Astrocyte of the hippocampus (primary cell): ENCODE data around the gene NDUFAF8.

ENCODE experiments used
- DNase-seq: peaks from one replicate; pipeline ENCODE4 v3.0.0; 2011; ENCODE audit warnings: low read depth, low spot score

Gene NDUFAF8

DNA sequence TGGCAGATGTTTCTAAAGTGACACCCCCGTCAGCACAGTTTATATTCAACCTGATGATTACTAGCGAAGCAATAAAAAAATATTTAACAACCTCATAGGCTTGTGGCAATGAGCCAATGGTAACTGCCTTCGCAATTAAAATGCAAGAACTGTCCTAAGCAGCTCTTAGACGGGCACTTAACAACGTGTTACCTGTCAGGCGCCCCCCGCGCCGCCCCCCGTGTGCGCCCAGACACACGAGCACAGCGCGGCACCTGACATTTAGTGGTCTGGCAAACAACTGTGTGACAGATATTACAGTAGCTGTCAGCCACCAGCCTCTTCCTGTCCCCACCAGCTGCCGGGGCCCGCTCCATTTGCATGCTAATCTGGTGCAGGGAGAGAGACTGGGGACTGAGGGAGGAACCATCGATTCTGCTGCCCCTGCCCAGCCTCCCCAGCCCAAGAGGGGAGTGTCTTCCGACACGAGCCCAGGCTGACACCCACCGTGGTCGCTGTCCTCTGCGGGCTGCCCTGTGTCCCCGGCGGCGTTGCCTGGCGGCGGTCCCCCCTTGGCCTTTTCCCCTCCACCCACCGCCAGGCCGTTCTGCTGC is 12.7 kb downstream of the NDUFAF8 start:
- no peak for DNase-seq

DNA sequence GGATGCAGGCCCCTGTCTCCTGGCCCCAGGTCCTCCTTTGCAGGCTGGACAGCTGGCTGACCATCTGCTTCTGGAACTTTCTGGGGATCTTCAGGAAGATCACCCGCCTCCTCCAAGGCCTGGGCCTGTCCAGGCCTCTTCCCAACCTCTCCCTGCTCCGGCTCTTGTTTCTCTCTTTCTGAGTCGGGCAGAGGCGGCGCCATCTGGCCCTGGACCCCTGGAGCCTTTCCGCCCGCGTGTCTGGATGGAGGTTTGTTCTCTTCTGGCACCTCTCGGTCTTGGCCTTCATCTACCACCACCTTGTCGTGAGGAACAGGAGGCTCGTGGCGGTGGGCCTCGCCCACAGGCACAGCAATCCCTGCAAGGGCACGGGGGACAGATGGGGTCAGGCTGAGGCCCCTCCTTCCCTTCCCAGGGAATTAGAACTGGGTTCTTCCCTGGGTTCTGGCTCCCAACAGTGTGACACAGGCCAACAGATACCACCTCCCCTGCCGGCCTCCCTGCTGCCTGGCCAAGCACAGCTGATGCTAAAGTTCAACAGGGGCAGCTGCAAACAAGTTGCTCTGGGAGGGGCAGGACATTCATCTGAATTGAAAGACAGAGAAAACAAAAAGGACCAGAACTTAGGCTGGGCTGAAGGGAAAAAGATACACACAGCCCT is 13.3 kb downstream of the NDUFAF8 start:
- DNase-seq, result no peak

DNA sequence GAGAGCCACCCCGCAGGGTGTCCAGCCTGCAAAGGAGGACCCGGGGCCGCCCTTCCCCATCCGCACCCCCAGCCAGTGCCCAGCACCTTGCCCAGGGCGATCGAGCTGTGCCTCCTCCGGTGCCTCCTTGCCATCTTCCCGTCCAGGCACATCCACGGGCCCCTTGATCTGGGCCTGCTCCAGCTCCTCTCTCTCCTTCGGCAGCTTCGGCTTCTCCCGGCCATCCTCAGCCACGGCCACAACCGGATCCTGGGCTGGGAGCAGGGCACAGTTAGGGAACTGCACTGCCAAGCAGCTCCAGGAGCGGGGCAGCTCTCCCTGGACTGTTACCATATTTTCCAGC is 13.8 kb downstream of the NDUFAF8 start:
- no peak for DNase-seq

DNA sequence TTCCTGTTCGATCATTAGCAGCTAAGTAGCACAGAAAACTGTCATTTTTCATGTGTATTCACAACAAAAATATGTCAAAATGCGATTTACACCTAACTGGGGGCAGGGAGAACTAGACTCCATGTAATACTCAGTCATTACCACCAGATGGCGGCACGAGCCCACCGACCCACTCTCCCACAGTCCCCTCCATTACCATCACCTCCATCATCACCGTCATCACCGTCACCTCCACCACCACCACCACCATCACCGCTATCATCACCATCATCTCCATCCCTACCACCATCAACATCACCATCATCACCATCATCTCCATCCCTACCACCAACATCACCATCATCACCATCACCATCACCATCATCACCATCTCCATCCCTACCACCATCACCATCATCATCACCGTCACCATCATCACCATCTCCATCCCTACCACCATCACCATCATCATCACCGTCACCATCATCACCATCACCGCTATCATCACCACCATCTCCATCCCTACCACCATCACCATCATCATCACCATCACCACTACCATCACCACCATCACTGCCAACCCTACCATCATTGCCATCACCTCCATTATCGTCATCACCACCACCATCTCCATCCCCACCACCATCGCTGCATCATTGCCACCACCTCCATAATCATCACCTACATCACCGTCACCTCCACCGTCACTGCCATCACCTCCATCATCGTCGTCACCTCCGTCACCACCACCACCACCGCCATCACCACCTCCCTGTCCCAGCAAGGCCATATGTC is 14.4 kb downstream of the NDUFAF8 start:
- peak; percentile 64 for DNase-seq

GRCh38 chr17:81254955-81255717 is 16.0 kb downstream of the NDUFAF8 start:
- peak; percentile 89 for DNase-seq

DNA sequence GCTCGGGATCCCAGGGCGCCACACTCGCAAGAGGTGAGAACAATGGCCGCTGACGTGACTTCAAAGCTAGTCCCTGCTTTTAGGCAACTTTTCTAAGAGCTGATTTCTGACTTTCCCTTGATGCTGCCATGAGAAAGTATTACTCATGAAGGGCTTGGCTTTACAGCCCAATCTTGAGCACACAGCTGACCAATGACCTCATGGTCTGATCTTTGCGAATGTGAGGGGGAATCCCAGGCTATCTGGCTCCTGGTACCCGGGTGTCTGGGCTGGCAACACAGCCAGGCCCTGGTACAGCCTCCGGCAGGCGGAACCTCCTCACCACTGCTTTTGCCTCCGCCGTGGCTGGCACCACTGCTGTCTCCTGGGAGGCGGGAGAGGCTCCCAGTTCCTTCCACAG is 17.5 kb downstream of the NDUFAF8 start:
- peak; percentile 61 for DNase-seq

DNA sequence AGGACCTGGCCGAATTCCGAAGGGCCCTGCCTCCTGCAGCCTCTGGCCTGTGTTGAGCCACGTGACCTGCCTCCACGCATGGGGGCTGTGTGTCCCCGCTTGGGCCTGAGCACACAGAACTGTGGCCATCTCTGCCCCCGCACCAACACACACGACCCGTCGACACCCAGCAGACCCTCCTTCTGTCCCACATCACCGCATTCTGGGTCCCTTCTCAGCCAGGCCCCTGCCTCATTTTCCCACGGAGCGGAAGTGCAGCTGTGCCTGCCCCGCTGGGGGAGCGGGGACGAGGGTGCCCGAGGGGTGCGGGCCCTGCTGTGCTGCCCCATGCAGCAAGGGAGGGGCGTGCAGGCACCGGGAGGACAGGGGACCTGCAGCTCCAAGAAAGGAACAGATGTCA is 18.4 kb downstream of the NDUFAF8 start:
- DNase-seq, result no peak

- DNase-seq, result no peak
Measured at GRCh38 chr17:81258292-81258691, 19.2 kb downstream of the NDUFAF8 start.

DNA sequence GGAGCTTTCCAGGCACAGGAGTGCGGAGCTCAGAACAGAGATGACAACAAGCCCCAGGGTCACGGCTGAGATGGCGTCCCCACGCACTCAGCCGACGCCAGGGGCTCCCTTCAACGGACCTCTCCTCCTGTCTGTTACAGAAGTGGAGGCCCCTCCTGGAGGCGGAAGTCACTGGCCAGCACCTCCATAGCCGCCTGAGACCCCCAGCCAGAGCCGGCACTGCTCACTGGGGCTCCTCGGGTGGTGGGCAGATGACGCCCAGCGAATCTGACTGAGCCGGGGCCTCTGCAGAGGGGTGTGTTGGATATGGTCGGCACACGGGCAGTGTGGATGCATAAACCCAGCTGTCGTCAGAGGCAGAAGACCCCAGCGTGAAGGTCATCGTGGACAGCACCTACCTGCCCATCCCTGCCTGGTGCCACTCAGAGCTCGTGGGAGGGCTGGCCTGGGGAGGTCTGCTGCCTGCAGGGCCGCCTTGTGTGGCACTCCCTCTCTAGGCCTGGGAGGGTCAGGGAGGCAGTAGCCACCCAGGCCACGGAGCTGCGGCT is 20.0 kb downstream of the NDUFAF8 start:
- DNase-seq, result no peak

- DNase-seq, result no peak
Measured at GRCh38 chr17:81260171-81260570, 21.1 kb downstream of the NDUFAF8 start.

DNA sequence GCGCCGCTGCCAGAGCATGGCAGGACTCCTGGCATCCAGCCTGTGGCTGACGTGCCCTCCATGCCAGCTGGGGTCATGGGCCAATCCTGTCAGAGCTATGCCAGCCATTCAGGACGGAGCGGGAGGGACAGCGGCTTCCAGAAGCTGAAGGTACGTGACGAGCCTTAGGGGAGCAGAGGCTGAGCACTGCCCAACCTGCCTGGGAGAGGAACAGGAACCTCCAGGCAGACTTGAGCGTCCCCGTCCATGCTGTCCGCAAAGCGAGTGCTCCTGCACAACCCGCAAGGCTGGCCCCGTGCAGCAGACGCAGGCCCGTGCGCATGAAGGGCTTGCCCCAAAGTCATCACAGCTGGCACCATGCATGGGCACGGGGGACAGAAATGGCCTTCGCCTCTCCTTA is 21.5 kb downstream of the NDUFAF8 start:
- no peak for DNase-seq

- no peak for DNase-seq
Measured at GRCh38 chr17:81261096-81261495, 22.0 kb downstream of the NDUFAF8 start.

DNA sequence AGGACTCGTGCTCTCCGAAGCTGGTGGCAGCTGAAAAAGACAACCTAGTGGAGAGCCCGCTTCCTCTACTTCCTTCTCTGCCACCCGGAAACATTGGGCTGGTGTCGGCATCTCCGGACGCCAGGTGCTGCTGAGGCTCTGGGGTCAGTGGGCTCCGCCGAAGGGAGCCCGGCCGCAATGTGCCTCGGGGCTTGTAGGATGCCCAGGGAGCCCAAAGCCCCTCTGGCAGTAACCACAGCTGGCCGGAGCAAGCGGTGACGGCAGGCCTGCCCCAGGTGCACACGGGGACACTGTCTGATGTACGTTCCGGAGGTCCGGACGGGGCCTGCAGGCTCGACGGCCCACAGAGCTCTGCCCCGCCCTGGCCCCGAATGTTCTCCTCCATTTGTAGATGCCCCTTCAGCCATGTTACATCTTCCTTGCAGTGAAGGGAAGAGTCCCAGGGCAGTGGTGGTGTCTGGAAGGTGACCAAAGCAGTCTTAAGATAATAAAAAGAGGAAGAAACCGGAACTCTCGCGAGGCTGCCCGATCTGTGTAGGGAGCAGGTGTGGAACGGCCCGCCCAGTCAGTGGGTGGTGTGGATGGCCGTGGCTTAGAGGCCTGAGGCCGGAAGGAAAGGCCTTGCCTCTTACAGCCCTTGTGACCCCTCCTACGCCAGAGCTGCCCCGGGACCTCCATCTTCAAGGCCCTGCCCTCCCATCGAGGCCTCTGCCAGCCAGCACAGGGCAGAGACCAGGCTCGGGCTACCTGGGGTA is 22.6 kb downstream of the NDUFAF8 start:
- no peak for DNase-seq

DNA sequence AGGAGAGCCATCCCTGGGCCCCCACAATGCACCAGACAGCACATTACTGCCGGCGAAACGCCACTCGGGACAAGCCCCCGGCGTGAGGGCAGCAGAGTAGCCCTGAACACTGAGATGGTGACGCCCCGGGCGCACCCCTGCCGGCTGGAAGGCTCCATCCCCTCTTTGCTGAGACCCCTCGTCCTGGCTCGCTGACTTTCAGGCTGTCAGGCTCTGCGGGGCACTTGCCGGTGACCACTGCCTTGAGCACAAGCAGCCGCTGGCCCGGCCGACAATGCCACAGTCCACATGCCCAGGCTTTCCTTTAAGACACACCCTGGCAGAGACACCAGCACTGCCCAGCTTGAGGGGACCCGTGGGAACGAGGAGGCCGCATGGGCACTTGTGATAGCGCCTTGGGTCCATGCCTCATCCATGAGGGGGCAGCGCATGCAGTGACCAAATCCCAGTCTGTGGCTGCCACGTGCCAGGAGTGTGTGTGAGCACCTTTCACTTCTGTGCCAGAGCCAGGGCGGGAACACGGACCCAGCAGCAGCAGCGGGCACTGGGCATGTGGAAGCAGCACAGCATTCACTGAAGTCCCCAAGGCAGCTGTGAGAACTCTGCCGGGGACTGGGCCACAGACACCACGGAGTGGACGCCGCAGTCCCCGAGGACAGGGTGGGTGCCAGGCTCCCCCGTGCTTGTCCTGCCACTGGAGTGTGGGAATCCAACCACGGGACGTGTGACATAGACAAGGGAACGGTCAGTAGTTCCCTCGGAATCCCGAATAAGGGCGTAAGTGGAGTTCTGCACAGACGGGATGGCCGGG is 24.5 kb downstream of the NDUFAF8 start:
- DNase-seq, result no peak

DNA sequence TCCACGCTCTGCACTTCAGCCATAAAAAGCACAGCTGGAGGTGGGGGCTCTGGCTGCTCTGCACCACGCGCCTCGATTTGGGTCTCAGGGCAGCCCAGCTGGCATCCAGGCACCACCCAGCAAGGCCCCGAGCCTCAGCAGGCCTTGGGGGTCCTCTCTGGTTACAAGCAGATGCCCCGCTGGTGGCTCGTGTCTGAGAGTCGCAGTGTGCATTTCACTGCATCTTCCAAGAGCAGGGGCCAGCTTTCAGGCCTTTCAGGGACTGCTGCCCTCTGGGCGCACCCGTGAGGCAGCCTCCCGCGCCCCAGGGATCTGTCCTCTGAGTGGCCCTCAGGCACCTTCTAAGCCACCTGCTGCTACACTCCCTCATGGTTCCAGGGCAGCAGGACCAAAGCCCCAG is 25.5 kb downstream of the NDUFAF8 start:
- no peak for DNase-seq

DNA sequence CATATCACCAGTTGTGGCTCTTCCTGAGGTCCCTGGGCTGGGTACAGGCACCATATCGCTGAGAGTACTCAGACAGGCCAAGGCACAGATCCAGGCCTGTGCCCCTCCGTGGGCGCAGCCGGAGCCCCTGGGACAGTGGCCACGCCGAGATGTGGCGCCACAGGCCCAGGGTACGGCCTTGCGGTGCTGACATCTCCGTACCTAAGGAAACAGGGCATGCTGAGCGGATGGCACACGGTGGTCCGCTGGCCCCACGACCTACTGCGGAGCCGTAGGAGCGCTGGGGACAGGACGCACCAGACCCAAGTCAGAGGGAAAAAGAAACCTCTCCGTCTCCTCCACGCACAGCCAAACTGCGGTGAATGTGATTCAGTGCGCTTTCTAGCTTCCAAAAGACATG is 26.5 kb downstream of the NDUFAF8 start:
- DNase-seq, result no peak

GRCh38 chr17:81267390-81268067 is 28.4 kb downstream of the NDUFAF8 start:
- no peak for DNase-seq

GRCh38 chr17:81270279-81270678 is 31.2 kb downstream of the NDUFAF8 start:
- no peak for DNase-seq

- no peak for DNase-seq
Measured at GRCh38 chr17:81271226-81271625, 32.1 kb downstream of the NDUFAF8 start.

GRCh38 chr17:81272616-81273015 is 33.5 kb downstream of the NDUFAF8 start:
- no peak for DNase-seq
